Left ventricle myocardium inferior (tissue), 1 donor: ENCODE data around the gene CCSER2. TPM values are rescaled to one million over a fixed set of nuclear protein-coding genes. Genes with fewer than 3 reads are reported as not detected.

Experiments
- DNase-seq: peaks from one replicate; pipeline ENCODE4 v3.0.0-alpha.2; 2020
- H3K27ac ChIP-seq: fragments of 200-600 bp; replicated peaks from 2 replicates; pipeline ENCODE4 v1.8.0; 2021
- H3K27me3 ChIP-seq: fragments of 200-600 bp; 2 replicates; pipeline ENCODE4 v1.8.0; 2021; ENCODE audit warnings: low read depth
- H3K36me3 ChIP-seq: fragments of 200-600 bp; 2 replicates; pipeline ENCODE4 v1.8.0; 2021
- H3K4me1 ChIP-seq: fragments of 200-600 bp; 2 replicates; pipeline ENCODE4 v1.8.0; 2021
- H3K4me3 ChIP-seq: fragments of 200-600 bp; 2 replicates; pipeline ENCODE4 v1.8.0; 2021; ENCODE audit warnings: mild to moderate bottlenecking, moderate library complexity
- H3K9me3 ChIP-seq: fragments of 200-600 bp; replicated peaks from 2 replicates; pipeline ENCODE4 v1.8.0; 2021
- CTCF ChIP-seq: fragments of 200-600 bp; IDR thresholded peaks from 2 replicates; pipeline ENCODE4 v1.8.0; 2021; ENCODE audit warnings: antibody characterized with exemption, mild to moderate bottlenecking, borderline replicate concordance
- intact Hi-C: fragments of 100-400 bp; cut with micrococcal nuclease; formaldehyde crosslinking; loops from one replicate; pipeline ENCODE4 v1.11.0; 2022
- total RNA-seq: library from RNA; stranded (reverse); fragmentation: NEBNext Ultra II Directional; extraction: Animal tissue kit (Norgen Biotek cat#: 25700); gene quantifications from one replicate; pipeline ENCODE4 v1.2.1, GENCODE V29; 2021
- donor health status: DM: no; HTN: yes; CAD: no; lungs with severe emphysema.

CCSER2 gene
- total RNA-seq, 1 donor from 2014 or later: 175 TPM

GRCh38 chr10:84519235-84519634 lies 190.8 kb downstream of the CCSER2 start:
- Histone ChIP-seq H3K27me3 (no peaks in the 10 kb centered on the region), H3K27ac (no peak overlapping the region), H3K4me3 (no peak overlapping the region), H3K9me3 (no peaks in the 10 kb centered on the region), H3K36me3 (peaks cover 20% of the 10 kb centered on the region), H3K4me1 (no peaks in the 10 kb centered on the region)
- intact Hi-C loops: no loop called here
- no peak for TF ChIP-seq CTCF
- no peak for DNase-seq

- Histone ChIP-seq H3K27me3 (no peaks in the 10 kb centered on the region), H3K36me3 (peaks cover 3% of the 10 kb centered on the region), H3K4me3 (no peak overlapping the region), H3K9me3 (peaks cover 4% of the 10 kb centered on the region), H3K27ac (no peak overlapping the region), H3K4me1 (no peaks in the 10 kb centered on the region)
- intact Hi-C loops: no loop called here
- DNase-seq: no peak
- TF ChIP-seq CTCF: no peak
Observed at GRCh38 chr10:84521013-84521412, 192.6 kb downstream of the CCSER2 start.

- Histone ChIP-seq H3K4me3 (no peak overlapping the region), H3K27me3 (no peaks in the 10 kb centered on the region), H3K36me3 (no peaks in the 10 kb centered on the region), H3K9me3 (peaks cover 8% of the 10 kb centered on the region), H3K4me1 (no peaks in the 10 kb centered on the region), H3K27ac (no peak overlapping the region)
- DNase-seq: no peak
- intact Hi-C loops: no loop called here
- TF ChIP-seq CTCF: no peak
Observed at GRCh38 chr10:84521468-84521867, 193.1 kb downstream of the CCSER2 start.

GRCh38 chr10:84522612-84523462 lies 194.4 kb downstream of the CCSER2 start:
- Histone ChIP-seq H3K4me3 (no peak overlapping the region), H3K27me3 (no peaks in the 10 kb centered on the region), H3K27ac (no peak overlapping the region), H3K4me1 (no peaks in the 10 kb centered on the region), H3K36me3 (no peaks in the 10 kb centered on the region), H3K9me3 (peaks cover 10% of the 10 kb centered on the region)
- TF ChIP-seq CTCF: no peak
- intact Hi-C loops: no loop called here
- DNase-seq: no peak

DNA sequence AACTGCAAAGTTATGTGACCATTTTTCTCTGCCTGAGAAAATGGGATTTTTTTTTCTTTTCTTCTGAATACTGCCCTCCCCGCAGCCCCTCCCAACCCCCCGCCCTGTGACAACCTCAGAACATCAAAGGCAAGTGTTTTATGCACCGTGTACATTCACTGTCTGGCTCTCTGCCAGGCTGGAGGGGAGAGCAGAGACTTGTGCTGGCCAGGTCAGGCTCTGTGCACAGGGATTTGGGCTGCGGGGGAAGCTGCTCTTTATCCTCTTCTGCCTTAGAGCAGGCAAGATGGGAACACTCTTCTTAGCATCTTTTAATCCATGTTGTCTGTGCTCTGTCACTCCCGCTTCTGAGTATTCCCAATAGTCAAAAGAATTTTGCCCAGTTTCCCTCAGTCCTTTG lies 195.1 kb downstream of the CCSER2 start:
- TF ChIP-seq CTCF: no peak
- no peaks in the 10 kb centered on the region for H3K4me1 ChIP-seq
- no peak for DNase-seq
- no peak overlapping the region for H3K4me3 ChIP-seq
- intact Hi-C loops: no loop called here
- H3K27me3 ChIP-seq: no peaks in the 10 kb centered on the region
- H3K27ac ChIP-seq: no peak overlapping the region
- peaks cover 10% of the 10 kb centered on the region for H3K9me3 ChIP-seq
- no peaks in the 10 kb centered on the region for H3K36me3 ChIP-seq
